Endothelial cell of umbilical vein (primary cell): Measurements from ENCODE around the gene PAFAH2.

ENCODE experiments used
- GATA2 ChIP-seq: IDR thresholded peaks from 2 replicates; pipeline ENCODE4 v1.7.0; 2011; ENCODE audit warnings: low read depth, mild to moderate bottlenecking, moderate library complexity, mixed read lengths, low read length; ENCODE audit not compliant: insufficient read length, insufficient read depth
- TF ChIP-seq, protein P1 (sequence below), 2 donors: IDR thresholded peaks; 1 replicate in 1 of 2; 2 replicates in 1 of 2; pipeline ENCODE4 v1.5.1; 2011; ENCODE audit warnings: low read length in 2 of 2, mild to moderate bottlenecking in 2 of 2, moderate library complexity in 2 of 2, control low read depth in 1 of 2, inconsistent platforms in 1 of 2, low read depth in 1 of 2; ENCODE audit not compliant: insufficient read depth in 1 of 2; ENCODE audit errors: extremely low read depth in 1 of 2

- TF ChIP-seq, protein P1, sequence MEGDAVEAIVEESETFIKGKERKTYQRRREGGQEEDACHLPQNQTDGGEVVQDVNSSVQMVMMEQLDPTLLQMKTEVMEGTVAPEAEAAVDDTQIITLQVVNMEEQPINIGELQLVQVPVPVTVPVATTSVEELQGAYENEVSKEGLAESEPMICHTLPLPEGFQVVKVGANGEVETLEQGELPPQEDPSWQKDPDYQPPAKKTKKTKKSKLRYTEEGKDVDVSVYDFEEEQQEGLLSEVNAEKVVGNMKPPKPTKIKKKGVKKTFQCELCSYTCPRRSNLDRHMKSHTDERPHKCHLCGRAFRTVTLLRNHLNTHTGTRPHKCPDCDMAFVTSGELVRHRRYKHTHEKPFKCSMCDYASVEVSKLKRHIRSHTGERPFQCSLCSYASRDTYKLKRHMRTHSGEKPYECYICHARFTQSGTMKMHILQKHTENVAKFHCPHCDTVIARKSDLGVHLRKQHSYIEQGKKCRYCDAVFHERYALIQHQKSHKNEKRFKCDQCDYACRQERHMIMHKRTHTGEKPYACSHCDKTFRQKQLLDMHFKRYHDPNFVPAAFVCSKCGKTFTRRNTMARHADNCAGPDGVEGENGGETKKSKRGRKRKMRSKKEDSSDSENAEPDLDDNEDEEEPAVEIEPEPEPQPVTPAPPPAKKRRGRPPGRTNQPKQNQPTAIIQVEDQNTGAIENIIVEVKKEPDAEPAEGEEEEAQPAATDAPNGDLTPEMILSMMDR (IDR thresholded peaks at IDR 0.05; ENCODE audit: extremely low read depth in 1 of 2, insufficient read depth in 1 of 2, low read depth in 1 of 2, low read length in 2 of 2), result no peak
- no peak for TF ChIP-seq GATA2
Observed at GRCh38 chr1:25924454-25924853, 73.4 kb downstream of the PAFAH2 start.
